HG03045 (cell line): ENCODE results near the gene GLRX5.
"Not testable (repeated sequence)": the region's sequence is repeated elsewhere in the genome, so short reads cannot be mapped to it uniquely, and the experiment has no call there.

Experiments used
- ATAC-seq: cut with Tn5 transposase; IDR thresholded peaks from one replicate; pipeline ENCODE4 v1.9.1; 2021; ENCODE audit warnings: mild to moderate bottlenecking, moderate library complexity; ENCODE audit not compliant: unreplicated experiment

Gene GLRX5

GRCh38 chr14:95498622-95499353 is 36.1 kb upstream of the GLRX5 start:
- no peak for ATAC-seq

- no peak for ATAC-seq
These were observed 35.5 kb upstream of the GLRX5 start for GRCh38 chr14:95499354-95499750.

- ATAC-seq, result no peak
These were observed 34.6 kb upstream of the GLRX5 start for GRCh38 chr14:95500201-95500681.

- no peak for ATAC-seq
These were observed 34.0 kb upstream of the GLRX5 start for GRCh38 chr14:95500772-95501401.

- ATAC-seq, result no peak
These were observed 32.4 kb upstream of the GLRX5 start for GRCh38 chr14:95502381-95502950.

GRCh38 chr14:95503365-95504134 is 31.3 kb upstream of the GLRX5 start:
- ATAC-seq, result peak; percentile 51

- ATAC-seq, result no peak
These were observed 30.5 kb upstream of the GLRX5 start for GRCh38 chr14:95504135-95505029.

- ATAC-seq, result no peak
These were observed 29.7 kb upstream of the GLRX5 start for GRCh38 chr14:95505030-95505589.

- no peak for ATAC-seq
These were observed 27.7 kb upstream of the GLRX5 start for GRCh38 chr14:95507174-95507573.

GRCh38 chr14:95507701-95508103 is 27.1 kb upstream of the GLRX5 start:
- no peak for ATAC-seq

- ATAC-seq, result no peak
These were observed 26.5 kb upstream of the GLRX5 start for GRCh38 chr14:95508377-95508776.

GRCh38 chr14:95509495-95509894 is 25.4 kb upstream of the GLRX5 start:
- ATAC-seq, result no peak

- not testable (repeated sequence) for ATAC-seq
These were observed 24.5 kb upstream of the GLRX5 start for GRCh38 chr14:95510344-95510743.

GRCh38 chr14:95510804-95511203 is 24.0 kb upstream of the GLRX5 start:
- no peak for ATAC-seq

- ATAC-seq, result no peak
These were observed 23.2 kb upstream of the GLRX5 start for GRCh38 chr14:95511687-95512086.

- no peak for ATAC-seq
These were observed 21.6 kb upstream of the GLRX5 start for GRCh38 chr14:95513291-95513690.

- ATAC-seq, result no peak
These were observed 20.4 kb upstream of the GLRX5 start for GRCh38 chr14:95514131-95515079.

GRCh38 chr14:95515080-95515489 is 19.8 kb upstream of the GLRX5 start:
- no peak for ATAC-seq
